Mesothelial cell of epicardium (in vitro differentiated cells): ENCODE results near the gene CRYGN. TPM values are rescaled to one million over a fixed set of nuclear protein-coding genes. Genes with fewer than 3 reads are reported as not detected.
A peak's percentile ranks its signal among the peaks of the same experiment; 100 is the strongest.

Source experiments
- DNase-seq, 2 experiments: peaks; one replicate each; pipeline ENCODE4 v3.0.0; 2021; ENCODE audit warnings: low spot score in 2 of 2; ENCODE audit not compliant: unreplicated experiment in 2 of 2
- H3K27ac Mint-ChIP-seq: 2 replicates; pipeline ENCODE4 v1.8.0; 2021; ENCODE audit warnings: mixed read lengths
- H3K27me3 Mint-ChIP-seq: 2 replicates; pipeline ENCODE4 v1.8.0; 2021; ENCODE audit warnings: low read depth, mixed read lengths
- H3K36me3 Mint-ChIP-seq: 2 replicates; pipeline ENCODE4 v1.8.0; 2021; ENCODE audit warnings: mixed read lengths
- H3K4me1 Mint-ChIP-seq: 2 replicates; pipeline ENCODE4 v1.8.0; 2021; ENCODE audit warnings: mixed read lengths
- H3K4me3 Mint-ChIP-seq: 2 replicates; pipeline ENCODE4 v1.8.0; 2021; ENCODE audit warnings: mild to moderate bottlenecking, moderate library complexity, mixed read lengths
- H3K9me3 Mint-ChIP-seq: 2 replicates; pipeline ENCODE4 v1.8.0; 2021; ENCODE audit warnings: mixed read lengths
- CTCF ChIP-seq: fragments of 200-600 bp; sonication (generic); IDR thresholded peaks from one replicate; pipeline ENCODE4 v1.5.0; 2021; ENCODE audit warnings: antibody characterized with exemption; ENCODE audit not compliant: unreplicated experiment
- total RNA-seq: library from RNA; stranded (reverse); gene quantifications from 3 replicates; pipeline ENCODE4 v1.2.1, GENCODE V29; 2021

CRYGN gene
- total RNA-seq, 1 donor from 2014 or later: 9.4 TPM

- Mint-ChIP-seq H3K4me1 (peaks cover 59% of the 10 kb centered on the region), H3K9me3 (no peaks in the 10 kb centered on the region), H3K36me3 (no peaks in the 10 kb centered on the region), H3K27ac (peak overlapping the region; percentile 99), H3K27me3 (no peaks in the 10 kb centered on the region), H3K4me3 (no peak overlapping the region)
- DNase-seq: no peak
- TF ChIP-seq CTCF: no peak
Measured at GRCh38 chr7:151429560-151430331, 10.2 kb downstream of the CRYGN start.

GRCh38 chr7:151429237-151429559 is 10.7 kb downstream of the CRYGN start:
- no peaks in the 10 kb centered on the region for H3K9me3 Mint-ChIP-seq
- no peak for DNase-seq
- peak overlapping the region; percentile 99 for H3K27ac Mint-ChIP-seq
- peaks cover 62% of the 10 kb centered on the region for H3K4me1 Mint-ChIP-seq
- H3K36me3 Mint-ChIP-seq: no peaks in the 10 kb centered on the region
- no peak for TF ChIP-seq CTCF
- no peak overlapping the region for H3K4me3 Mint-ChIP-seq
- no peaks in the 10 kb centered on the region for H3K27me3 Mint-ChIP-seq

GRCh38 chr7:151428378-151429236 is 11.3 kb downstream of the CRYGN start:
- TF ChIP-seq CTCF: no peak
- Mint-ChIP-seq H3K4me1 (peaks cover 68% of the 10 kb centered on the region), H3K9me3 (no peaks in the 10 kb centered on the region), H3K27ac (peak overlapping the region; percentile 99), H3K27me3 (no peaks in the 10 kb centered on the region), H3K36me3 (no peaks in the 10 kb centered on the region), H3K4me3 (peak overlapping the region; percentile 46)
- DNase-seq: peak in 1 of 2 experiments; percentile 60

GRCh38 chr7:151427705-151428377 is 12.1 kb downstream of the CRYGN start:
- Mint-ChIP-seq H3K36me3 (no peaks in the 10 kb centered on the region), H3K27ac (peak overlapping the region; percentile 99), H3K4me1 (peaks cover 68% of the 10 kb centered on the region), H3K4me3 (peak overlapping the region; percentile 46), H3K9me3 (no peaks in the 10 kb centered on the region), H3K27me3 (no peaks in the 10 kb centered on the region)
- TF ChIP-seq CTCF: no peak
- DNase-seq: no peak

- H3K27ac Mint-ChIP-seq: peak overlapping the region; percentile 99
- H3K27me3 Mint-ChIP-seq: no peaks in the 10 kb centered on the region
- no peak for TF ChIP-seq CTCF
- H3K4me1 Mint-ChIP-seq: peaks cover 71% of the 10 kb centered on the region
- no peak for DNase-seq
- peak overlapping the region; percentile 16 for H3K4me3 Mint-ChIP-seq
- H3K36me3 Mint-ChIP-seq: peaks cover 3% of the 10 kb centered on the region
- H3K9me3 Mint-ChIP-seq: peaks cover 5% of the 10 kb centered on the region
Measured at GRCh38 chr7:151426904-151427704, 12.8 kb downstream of the CRYGN start.
